Activated CD8-positive, alpha-beta memory T cell treated with anti-CD3 and anti-CD28 coated beads, Interleukin-2, amount 10 ng/mL, durations not matched to agents 7 days and 5 days (primary cell): ENCODE results near the gene PARP9. TPM values are rescaled to one million over a fixed set of nuclear protein-coding genes. Genes with fewer than 3 reads are reported as not detected.

Experiments
- ATAC-seq: fragments of 150-1000 bp; cut with Tn5 transposase; one replicate; pipeline ENCODE4 v1.10.0; 2021; ENCODE audit warnings: moderate library complexity
- CTCF ChIA-PET: fragments of 350-600 bp; sonication (Branson Sonifier 250); formaldehyde crosslinking; loops from one replicate; lab custom pipeline; 2021; ENCODE audit warnings: antibody characterized with exemption; lab: Charles Lee
- DNase-seq: peaks from one replicate; pipeline ENCODE4 v3.0.0-alpha.2; 2020
- H3K27ac Mint-ChIP-seq: one replicate; pipeline ENCODE4 v1.8.0; 2021; ENCODE audit warnings: mild to moderate bottlenecking, mixed read lengths
- H3K27me3 Mint-ChIP-seq: one replicate; pipeline ENCODE4 v1.8.0; 2021; ENCODE audit warnings: mixed read lengths
- H3K36me3 Mint-ChIP-seq: one replicate; pipeline ENCODE4 v1.8.0; 2021; ENCODE audit warnings: mild to moderate bottlenecking, mixed read lengths
- H3K4me1 Mint-ChIP-seq: one replicate; pipeline ENCODE4 v1.8.0; 2021; ENCODE audit warnings: mixed read lengths
- H3K4me3 Mint-ChIP-seq: one replicate; pipeline ENCODE4 v1.8.0; 2021; ENCODE audit warnings: mild to moderate bottlenecking, moderate library complexity, mixed read lengths
- H3K9me3 Mint-ChIP-seq: one replicate; pipeline ENCODE4 v1.8.0; 2022; ENCODE audit warnings: low read depth, mixed read lengths
- total RNA-seq, 2 experiments: library from RNA; stranded (reverse); gene quantifications; one replicate each; pipeline ENCODE4 v1.2.3, GENCODE V29; 2021

Gene PARP9
- total RNA-seq, 2 experiments from 2014 or later = 91.8 to 147 TPM

- no peaks in the 10 kb centered on the region for H3K9me3 Mint-ChIP-seq
- peak; percentile 46 for DNase-seq
- peak; percentile 6 for ATAC-seq
- H3K27me3 Mint-ChIP-seq = no peaks in the 10 kb centered on the region
- peaks cover 77% of the 10 kb centered on the region for H3K36me3 Mint-ChIP-seq
- CTCF ChIA-PET = interaction anchor here (0.5 to 10.0 kb wide), 3 partner anchors 15 to 115 kb away, joined by 3 to 145 read pairs (median 4); partner anchors contain the start of gene PARP14
- H3K4me3 Mint-ChIP-seq = peak overlapping the region; percentile 99
- H3K27ac Mint-ChIP-seq = peak overlapping the region; percentile 100
- peaks cover 65% of the 10 kb centered on the region for H3K4me1 Mint-ChIP-seq
Observed at GRCh38 chr3:122563717-122564025, 429 bp downstream of the PARP9 start.

GRCh38 chr3:122562923-122563716, 980 bp downstream of the PARP9 start:
- H3K36me3 Mint-ChIP-seq = peaks cover 75% of the 10 kb centered on the region
- ATAC-seq (no peak), DNase-seq (no peak)
- CTCF ChIA-PET = interaction anchor here (1.2 to 10.0 kb wide), 4 partner anchors 15 to 119 kb away, joined by 3 to 145 read pairs (median 4); partner anchors contain the start of genes PARP14 and PARP15
- H3K4me1 Mint-ChIP-seq = peaks cover 60% of the 10 kb centered on the region
- H3K27me3 Mint-ChIP-seq = no peaks in the 10 kb centered on the region
- peak overlapping the region; percentile 99 for H3K4me3 Mint-ChIP-seq
- H3K9me3 Mint-ChIP-seq = no peaks in the 10 kb centered on the region
- peak overlapping the region; percentile 100 for H3K27ac Mint-ChIP-seq

- peaks cover 75% of the 10 kb centered on the region for H3K36me3 Mint-ChIP-seq
- CTCF ChIA-PET = interaction anchor here (0.7 to 10.0 kb wide), 4 partner anchors 12 to 177 kb away, joined by 3 to 145 read pairs (median 4); partner anchors contain the start of genes FAM162A and PARP14
- ATAC-seq (peak; percentile 5), DNase-seq (peak; percentile 80)
- H3K4me3 Mint-ChIP-seq = peak overlapping the region; percentile 37
- H3K27me3 Mint-ChIP-seq = no peaks in the 10 kb centered on the region
- peaks cover 45% of the 10 kb centered on the region for H3K4me1 Mint-ChIP-seq
- H3K9me3 Mint-ChIP-seq = no peaks in the 10 kb centered on the region
- H3K27ac Mint-ChIP-seq = peak overlapping the region; percentile 68
Observed at GRCh38 chr3:122560680-122561079, 3.4 kb downstream of the PARP9 start.

DNA sequence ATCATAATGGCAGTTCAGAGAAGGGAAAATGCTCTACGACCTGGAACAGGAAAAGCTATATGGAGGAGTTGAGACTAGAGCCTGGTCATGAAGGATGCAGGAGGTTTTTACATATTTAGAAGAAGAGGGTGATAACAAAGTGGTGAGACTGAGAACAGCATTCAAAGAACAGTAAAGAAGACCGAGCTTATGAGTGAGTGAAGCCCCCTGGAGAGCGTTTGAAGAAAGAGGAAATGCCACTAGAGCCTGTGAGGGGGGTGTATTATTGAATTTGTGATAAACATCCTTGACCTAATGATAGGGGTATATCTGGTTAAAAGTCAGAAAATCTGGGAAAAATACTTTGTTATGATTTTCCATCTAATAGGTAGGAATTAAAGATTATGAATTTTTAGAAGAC, 4.2 kb downstream of the PARP9 start:
- H3K27me3 Mint-ChIP-seq = no peaks in the 10 kb centered on the region
- H3K4me3 Mint-ChIP-seq = no peak overlapping the region
- H3K4me1 Mint-ChIP-seq = peaks cover 49% of the 10 kb centered on the region
- CTCF ChIA-PET = interaction anchor here (0.8 to 10.0 kb wide), 6 partner anchors 11 to 135 kb away, joined by 3 to 145 read pairs (median 4); partner anchors contain the start of gene PARP14
- peaks cover 78% of the 10 kb centered on the region for H3K36me3 Mint-ChIP-seq
- DNase-seq = no peak
- H3K9me3 Mint-ChIP-seq = no peaks in the 10 kb centered on the region
- H3K27ac Mint-ChIP-seq = no peak overlapping the region
- ATAC-seq = no peak

DNA sequence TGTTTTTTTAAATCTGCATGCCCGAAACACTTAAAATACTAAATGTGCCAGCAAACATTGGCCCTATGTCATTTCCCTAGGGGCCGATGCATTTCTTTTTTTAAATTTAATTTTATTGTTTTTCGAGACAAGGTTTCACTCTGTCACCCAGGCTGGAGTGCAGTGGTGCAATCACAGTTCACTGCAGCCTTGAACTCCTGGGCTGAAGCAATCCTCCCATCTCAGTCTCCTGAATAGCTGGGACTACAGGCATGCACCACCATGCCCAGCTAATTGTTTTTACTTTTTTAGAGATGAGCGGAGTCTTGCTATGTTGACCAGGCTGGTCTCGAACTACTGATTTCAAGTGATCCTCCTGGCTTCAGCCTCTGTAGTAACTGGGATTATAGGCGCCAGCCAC, 5.5 kb downstream of the PARP9 start:
- DNase-seq (no peak), ATAC-seq (no peak)
- peaks cover 79% of the 10 kb centered on the region for H3K36me3 Mint-ChIP-seq
- H3K9me3 Mint-ChIP-seq = no peaks in the 10 kb centered on the region
- H3K27me3 Mint-ChIP-seq = no peaks in the 10 kb centered on the region
- H3K4me1 Mint-ChIP-seq = peaks cover 54% of the 10 kb centered on the region
- H3K4me3 Mint-ChIP-seq = no peak overlapping the region
- CTCF ChIA-PET = interaction anchor here (0.7 to 10.0 kb wide), 5 partner anchors 10 to 136 kb away, joined by 3 to 145 read pairs (median 3); partner anchors contain the start of gene PARP14
- H3K27ac Mint-ChIP-seq = no peak overlapping the region

GRCh38 chr3:122557356-122557755, 6.7 kb downstream of the PARP9 start:
- no peak for ATAC-seq
- Mint-ChIP-seq H3K4me3 (no peak overlapping the region), H3K27ac (no peak overlapping the region), H3K27me3 (no peaks in the 10 kb centered on the region), H3K4me1 (peaks cover 51% of the 10 kb centered on the region), H3K36me3 (peaks cover 78% of the 10 kb centered on the region), H3K9me3 (no peaks in the 10 kb centered on the region)
- CTCF ChIA-PET = interaction anchor here (1.3 kb wide), 1 partner anchor 17 kb away, joined by 3 read pairs; no protein-coding TSS in a partner anchor
- DNase-seq = no peak

GRCh38 chr3:122555275-122556071, 8.6 kb downstream of the PARP9 start:
- DNase-seq = no peak
- Mint-ChIP-seq H3K4me3 (no peak overlapping the region), H3K9me3 (no peaks in the 10 kb centered on the region), H3K4me1 (peaks cover 40% of the 10 kb centered on the region), H3K36me3 (peaks cover 83% of the 10 kb centered on the region), H3K27ac (peak overlapping the region; percentile 47), H3K27me3 (no peaks in the 10 kb centered on the region)
- no peak for ATAC-seq
- CTCF ChIA-PET = interaction anchor here (1.3 to 3.2 kb wide), 2 partner anchors 10 to 124 kb away, joined by 3 to 15 read pairs; no protein-coding TSS in a partner anchor

GRCh38 chr3:122553171-122553570, 10.9 kb downstream of the PARP9 start:
- H3K36me3 Mint-ChIP-seq = peaks cover 84% of the 10 kb centered on the region
- H3K9me3 Mint-ChIP-seq = no peaks in the 10 kb centered on the region
- no peak overlapping the region for H3K27ac Mint-ChIP-seq
- no peaks in the 10 kb centered on the region for H3K27me3 Mint-ChIP-seq
- DNase-seq (no peak), ATAC-seq (no peak)
- CTCF ChIA-PET = interaction anchor here (1.2 kb wide), 1 partner anchor 126 kb away, joined by 5 read pairs; no protein-coding TSS in a partner anchor
- H3K4me3 Mint-ChIP-seq = no peak overlapping the region
- peaks cover 41% of the 10 kb centered on the region for H3K4me1 Mint-ChIP-seq

- DNase-seq = no peak
- Mint-ChIP-seq H3K36me3 (peaks cover 86% of the 10 kb centered on the region), H3K4me1 (peaks cover 23% of the 10 kb centered on the region), H3K27me3 (no peaks in the 10 kb centered on the region), H3K27ac (no peak overlapping the region), H3K4me3 (no peak overlapping the region), H3K9me3 (no peaks in the 10 kb centered on the region)
- CTCF ChIA-PET = interaction anchor here (0.9 to 1.4 kb wide), 4 partner anchors 11 to 164 kb away, joined by 3 to 5 read pairs (median 4); partner anchors contain the start of gene FAM162A
- ATAC-seq = no peak
Observed at GRCh38 chr3:122548619-122549018, 15.5 kb downstream of the PARP9 start.

DNA sequence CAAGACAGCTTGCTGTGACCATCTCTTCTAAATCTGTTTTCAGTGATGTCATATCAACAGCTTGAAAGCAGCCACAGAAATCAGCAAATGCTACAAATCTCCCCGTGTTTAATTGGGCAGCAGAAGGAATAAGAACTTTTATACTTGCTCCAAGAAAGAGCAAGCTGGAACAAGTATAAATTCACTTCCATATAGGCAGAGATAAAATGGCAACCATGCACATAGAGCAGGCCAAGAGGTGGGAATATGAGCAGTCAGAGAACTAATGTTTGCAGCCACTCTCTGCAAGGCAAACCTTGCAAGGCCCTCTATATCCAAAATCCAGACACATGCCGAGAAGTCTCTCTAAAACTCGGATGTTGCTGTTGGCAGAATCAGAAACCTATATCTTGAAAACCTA, 16.0 kb downstream of the PARP9 start:
- Mint-ChIP-seq H3K9me3 (no peaks in the 10 kb centered on the region), H3K4me3 (no peak overlapping the region), H3K27ac (peak overlapping the region; percentile 14), H3K4me1 (peaks cover 18% of the 10 kb centered on the region), H3K27me3 (no peaks in the 10 kb centered on the region), H3K36me3 (peaks cover 86% of the 10 kb centered on the region)
- no peak for ATAC-seq
- no peak for DNase-seq
- CTCF ChIA-PET = interaction anchor here (0.9 to 1.4 kb wide), 3 partner anchors 12 to 164 kb away, joined by 3 to 5 read pairs (median 3); partner anchors contain the start of gene FAM162A

- Mint-ChIP-seq H3K27me3 (no peaks in the 10 kb centered on the region), H3K27ac (no peak overlapping the region), H3K9me3 (no peaks in the 10 kb centered on the region), H3K36me3 (peaks cover 79% of the 10 kb centered on the region), H3K4me3 (no peak overlapping the region), H3K4me1 (peaks cover 16% of the 10 kb centered on the region)
- DNase-seq (no peak), ATAC-seq (no peak)
- CTCF ChIA-PET = interaction anchor here (1.3 kb wide), 1 partner anchor 9 kb away, joined by 3 read pairs; no protein-coding TSS in a partner anchor
Observed at GRCh38 chr3:122546151-122546550, 17.9 kb downstream of the PARP9 start.

GRCh38 chr3:122538956-122539490, 25.1 kb downstream of the PARP9 start:
- no peak overlapping the region for H3K27ac Mint-ChIP-seq
- H3K4me3 Mint-ChIP-seq = no peak overlapping the region
- DNase-seq (no peak), ATAC-seq (no peak)
- peaks cover 54% of the 10 kb centered on the region for H3K4me1 Mint-ChIP-seq
- peaks cover 78% of the 10 kb centered on the region for H3K36me3 Mint-ChIP-seq
- H3K27me3 Mint-ChIP-seq = no peaks in the 10 kb centered on the region
- H3K9me3 Mint-ChIP-seq = no peaks in the 10 kb centered on the region
- CTCF ChIA-PET = no interaction called here

DNA sequence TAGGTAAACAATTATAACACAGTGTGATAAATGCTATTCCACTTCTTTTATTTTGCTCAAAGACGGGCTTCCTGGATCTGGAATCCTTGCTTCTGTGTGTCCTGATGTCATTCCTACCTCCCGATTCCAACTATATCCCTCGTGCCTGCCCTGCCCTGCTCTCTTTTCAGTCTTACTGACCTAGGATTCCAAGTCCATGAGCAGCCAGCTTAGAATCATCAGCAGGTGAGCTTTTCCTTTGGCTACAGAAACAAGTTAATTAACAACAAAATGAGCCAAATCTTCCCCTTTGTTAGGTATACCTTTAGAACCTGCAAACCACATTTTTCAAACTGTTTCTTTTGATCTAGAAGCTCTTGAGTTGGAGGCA, 27.5 kb downstream of the PARP9 start:
- H3K27ac Mint-ChIP-seq = no peak overlapping the region

More for the DNA sequence above, 27.5 kb downstream of the PARP9 start:
- DNase-seq = no peak
- Mint-ChIP-seq H3K9me3 (no peaks in the 10 kb centered on the region), H3K4me1 (peaks cover 71% of the 10 kb centered on the region), H3K36me3 (peaks cover 87% of the 10 kb centered on the region), H3K4me3 (no peak overlapping the region), H3K27me3 (no peaks in the 10 kb centered on the region)
- CTCF ChIA-PET = interaction anchor here (0.7 to 1.1 kb wide), 2 partner anchors 76 to 143 kb away, joined by 3 read pairs; no protein-coding TSS in a partner anchor
- no peak for ATAC-seq
